Measurements from ENCODE around the gene CDO1.

The CDO1 gene

GRCh38 chr5:115796656-115797055, 19.8 kb downstream of the CDO1 start:
- Histone ChIP-seq H3K9ac (ENCODE audit: low read length) (no peak overlapping the region), H3K27ac (ENCODE audit: low read length, poor library complexity, severe bottlenecking) (no peak overlapping the region), H2BK12ac (ENCODE audit: low read length in 2 of 2) (no peak overlapping the region), H3K9me3 (ENCODE audit: control insufficient read depth, low read length) (no peaks in the 10 kb centered on the region), H3K23ac (ENCODE audit: low read length in 2 of 2) (no peak overlapping the region), H3K4me2 (ENCODE audit: low read length, poor library complexity, severe bottlenecking) (no peak overlapping the region), H2BK120ac (ENCODE audit: low read depth, low read length) (no peak overlapping the region), H2AK5ac (ENCODE audit: low read length, severe bottlenecking) (no peak overlapping the region), H4K91ac (ENCODE audit: low read length) (no peak overlapping the region), H2BK15ac (ENCODE audit: low read depth, poor library complexity, severe bottlenecking) (no peak overlapping the region), H2BK5ac (ENCODE audit: low read depth, low read length, poor library complexity, severe bottlenecking) (no peak overlapping the region), H3K27me3 (ENCODE audit: control insufficient read depth in 1 of 2, insufficient read depth in 1 of 2, low read length in 2 of 2) (peaks cover 0 to 10% of the 10 kb centered on the region in 2 experiments), H3K4ac (ENCODE audit: low read depth in 1 of 2, low read length in 2 of 2) (no peak overlapping the region), H3K14ac (ENCODE audit: low read length in 2 of 2) (no peak overlapping the region), H2AFZ (ENCODE audit: low read depth, low read length) (no peak overlapping the region), H4K8ac (ENCODE audit: low read length) (no peak overlapping the region), H3K18ac (ENCODE audit: low read depth in 1 of 2, low read length in 2 of 2) (no peak overlapping the region), H3K4me1 (ENCODE audit: control insufficient read depth, insufficient read depth, low read depth, low read length) (no peaks in the 10 kb centered on the region), H3K4me3 (ENCODE audit: insufficient read depth in 1 of 2, low read depth in 1 of 2, low read length in 2 of 2) (no peak overlapping the region), H3K36me3 (ENCODE audit: control insufficient read depth in 1 of 2, insufficient read depth in 2 of 2, low read depth in 1 of 2, low read length in 2 of 2) (no peaks in the 10 kb centered on the region), H3K79me1 (replicated peaks; ENCODE audit: low read length, poor library complexity, severe bottlenecking) (no peaks in the 10 kb centered on the region)
- WGBS: 79% methylated on average over 2 of the region's 3 CpGs
- DNase-seq: no peak

GRCh38 chr5:115795700-115796099, 20.8 kb downstream of the CDO1 start:
- no peak overlapping the region for H3K9ac ChIP-seq (ENCODE audit: low read length)
- H4K8ac ChIP-seq (ENCODE audit: low read length): no peak overlapping the region
- H3K79me1 ChIP-seq (replicated peaks; ENCODE audit: low read length, poor library complexity, severe bottlenecking): no peaks in the 10 kb centered on the region
- no peak overlapping the region for H3K18ac ChIP-seq (ENCODE audit: low read depth in 1 of 2, low read length in 2 of 2)
- no peak for DNase-seq
- no peak overlapping the region for H2BK5ac ChIP-seq (ENCODE audit: low read depth, low read length, poor library complexity, severe bottlenecking)
- H3K9me3 ChIP-seq (ENCODE audit: control insufficient read depth, low read length): no peaks in the 10 kb centered on the region
- H2AK5ac ChIP-seq (ENCODE audit: low read length, severe bottlenecking): no peak overlapping the region
- no peak overlapping the region for H3K27ac ChIP-seq (ENCODE audit: low read length, poor library complexity, severe bottlenecking)
- H2BK120ac ChIP-seq (ENCODE audit: low read depth, low read length): no peak overlapping the region
- H3K4me2 ChIP-seq (ENCODE audit: low read length, poor library complexity, severe bottlenecking): no peak overlapping the region
- H3K4ac ChIP-seq (ENCODE audit: low read depth in 1 of 2, low read length in 2 of 2): no peak overlapping the region
- H2BK12ac ChIP-seq (ENCODE audit: low read length in 2 of 2): no peak overlapping the region
- H3K27me3 ChIP-seq (ENCODE audit: control insufficient read depth in 1 of 2, insufficient read depth in 1 of 2, low read length in 2 of 2): peaks cover 0 to 10% of the 10 kb centered on the region in 2 experiments
- no peak overlapping the region for H3K14ac ChIP-seq (ENCODE audit: low read length in 2 of 2)
- H2AFZ ChIP-seq (ENCODE audit: low read depth, low read length): no peak overlapping the region
- no peaks in the 10 kb centered on the region for H3K4me1 ChIP-seq (ENCODE audit: control insufficient read depth, insufficient read depth, low read depth, low read length)
- H3K23ac ChIP-seq (ENCODE audit: low read length in 2 of 2): no peak overlapping the region
- H2BK15ac ChIP-seq (ENCODE audit: low read depth, poor library complexity, severe bottlenecking): no peak overlapping the region
- no peak overlapping the region for H4K91ac ChIP-seq (ENCODE audit: low read length)
- H3K4me3 ChIP-seq (ENCODE audit: insufficient read depth in 1 of 2, low read depth in 1 of 2, low read length in 2 of 2): no peak overlapping the region
- 89% methylated on average over 1 of the region's 1 CpG for WGBS
- H3K36me3 ChIP-seq (ENCODE audit: control insufficient read depth in 1 of 2, insufficient read depth in 2 of 2, low read depth in 1 of 2, low read length in 2 of 2): no peaks in the 10 kb centered on the region

- no peak for DNase-seq
- no peak overlapping the region for H3K18ac ChIP-seq (ENCODE audit: low read depth in 1 of 2, low read length in 2 of 2)
- no peak overlapping the region for H3K4me2 ChIP-seq (ENCODE audit: low read length, poor library complexity, severe bottlenecking)
- no peak overlapping the region for H2AFZ ChIP-seq (ENCODE audit: low read depth, low read length)
- H3K9ac ChIP-seq (ENCODE audit: low read length): no peak overlapping the region
- no peak overlapping the region for H3K27ac ChIP-seq (ENCODE audit: low read length, poor library complexity, severe bottlenecking)
- no peak overlapping the region for H2BK15ac ChIP-seq (ENCODE audit: low read depth, poor library complexity, severe bottlenecking)
- no peak overlapping the region for H4K8ac ChIP-seq (ENCODE audit: low read length)
- no peak overlapping the region for H4K91ac ChIP-seq (ENCODE audit: low read length)
- no peaks in the 10 kb centered on the region for H3K36me3 ChIP-seq (ENCODE audit: control insufficient read depth in 1 of 2, insufficient read depth in 2 of 2, low read depth in 1 of 2, low read length in 2 of 2)
- peaks cover 10 to 12% of the 10 kb centered on the region in 2 experiments for H3K27me3 ChIP-seq (ENCODE audit: control insufficient read depth in 1 of 2, insufficient read depth in 1 of 2, low read length in 2 of 2)
- H3K4ac ChIP-seq (ENCODE audit: low read depth in 1 of 2, low read length in 2 of 2): no peak overlapping the region
- no peak overlapping the region for H2BK5ac ChIP-seq (ENCODE audit: low read depth, low read length, poor library complexity, severe bottlenecking)
- no CpG with 5 or more reads among the region's 1 CpG for WGBS
- H3K4me3 ChIP-seq (ENCODE audit: insufficient read depth in 1 of 2, low read depth in 1 of 2, low read length in 2 of 2): no peak overlapping the region
- no peaks in the 10 kb centered on the region for H3K4me1 ChIP-seq (ENCODE audit: control insufficient read depth, insufficient read depth, low read depth, low read length)
- H3K14ac ChIP-seq (ENCODE audit: low read length in 2 of 2): no peak overlapping the region
- no peaks in the 10 kb centered on the region for H3K9me3 ChIP-seq (ENCODE audit: control insufficient read depth, low read length)
- H2AK5ac ChIP-seq (ENCODE audit: low read length, severe bottlenecking): no peak overlapping the region
- H2BK120ac ChIP-seq (ENCODE audit: low read depth, low read length): no peak overlapping the region
- H3K23ac ChIP-seq (ENCODE audit: low read length in 2 of 2): no peak overlapping the region
- no peak overlapping the region for H2BK12ac ChIP-seq (ENCODE audit: low read length in 2 of 2)
- no peaks in the 10 kb centered on the region for H3K79me1 ChIP-seq (replicated peaks; ENCODE audit: low read length, poor library complexity, severe bottlenecking)
These were observed 28.0 kb downstream of the CDO1 start for GRCh38 chr5:115788440-115788839.

GRCh38 chr5:115787426-115787825, 29.0 kb downstream of the CDO1 start:
- H3K23ac ChIP-seq (ENCODE audit: low read length in 2 of 2): no peak overlapping the region
- no peak overlapping the region for H2BK120ac ChIP-seq (ENCODE audit: low read depth, low read length)
- no peaks in the 10 kb centered on the region for H3K4me1 ChIP-seq (ENCODE audit: control insufficient read depth, insufficient read depth, low read depth, low read length)
- H3K9me3 ChIP-seq (ENCODE audit: control insufficient read depth, low read length): no peaks in the 10 kb centered on the region
- H3K4me2 ChIP-seq (ENCODE audit: low read length, poor library complexity, severe bottlenecking): no peak overlapping the region
- no peak overlapping the region for H3K4ac ChIP-seq (ENCODE audit: low read depth in 1 of 2, low read length in 2 of 2)
- H3K4me3 ChIP-seq (ENCODE audit: insufficient read depth in 1 of 2, low read depth in 1 of 2, low read length in 2 of 2): no peak overlapping the region
- no peaks in the 10 kb centered on the region for H3K79me1 ChIP-seq (replicated peaks; ENCODE audit: low read length, poor library complexity, severe bottlenecking)
- no peak overlapping the region for H2AK5ac ChIP-seq (ENCODE audit: low read length, severe bottlenecking)
- H3K27ac ChIP-seq (ENCODE audit: low read length, poor library complexity, severe bottlenecking): no peak overlapping the region
- WGBS: 36% methylated on average over 1 of the region's 1 CpG
- no peak overlapping the region for H2BK15ac ChIP-seq (ENCODE audit: low read depth, poor library complexity, severe bottlenecking)
- H3K18ac ChIP-seq (ENCODE audit: low read depth in 1 of 2, low read length in 2 of 2): no peak overlapping the region
- H2BK12ac ChIP-seq (ENCODE audit: low read length in 2 of 2): no peak overlapping the region
- H3K27me3 ChIP-seq (ENCODE audit: control insufficient read depth in 1 of 2, insufficient read depth in 1 of 2, low read length in 2 of 2): peaks cover under 1 to 12% of the 10 kb centered on the region in 2 experiments
- no peak for DNase-seq
- no peak overlapping the region for H4K8ac ChIP-seq (ENCODE audit: low read length)
- no peak overlapping the region for H2BK5ac ChIP-seq (ENCODE audit: low read depth, low read length, poor library complexity, severe bottlenecking)
- no peak overlapping the region for H3K14ac ChIP-seq (ENCODE audit: low read length in 2 of 2)
- H2AFZ ChIP-seq (ENCODE audit: low read depth, low read length): no peak overlapping the region
- no peak overlapping the region for H3K9ac ChIP-seq (ENCODE audit: low read length)
- no peaks in the 10 kb centered on the region for H3K36me3 ChIP-seq (ENCODE audit: control insufficient read depth in 1 of 2, insufficient read depth in 2 of 2, low read depth in 1 of 2, low read length in 2 of 2)
- no peak overlapping the region for H4K91ac ChIP-seq (ENCODE audit: low read length)

All from mesenchymal stem cell (in vitro differentiated cells and primary cell).